Measurements from ENCODE around the gene RGPD5. TPM values are rescaled to one million over a fixed set of nuclear protein-coding genes. Genes with fewer than 3 reads are reported as not detected.
"Not testable (repeated sequence)": the region's sequence is repeated elsewhere in the genome, so short reads cannot be mapped to it uniquely, and the experiment has no call there.

Gene RGPD5
- total RNA-seq, 2 donors from 2014 or later = 11.3 to 14.9 TPM

GRCh38 chr2:109792659-109793058 is 1.4 kb upstream of the RGPD5 start:
- not testable (repeated sequence) for H3K27me3 ChIP-seq; H3K4me1 ChIP-seq; H3K9me3 ChIP-seq; H3K27ac ChIP-seq; DNase-seq (ENCODE audit: low spot score); H3K36me3 ChIP-seq; H3K4me3 ChIP-seq

DNA sequence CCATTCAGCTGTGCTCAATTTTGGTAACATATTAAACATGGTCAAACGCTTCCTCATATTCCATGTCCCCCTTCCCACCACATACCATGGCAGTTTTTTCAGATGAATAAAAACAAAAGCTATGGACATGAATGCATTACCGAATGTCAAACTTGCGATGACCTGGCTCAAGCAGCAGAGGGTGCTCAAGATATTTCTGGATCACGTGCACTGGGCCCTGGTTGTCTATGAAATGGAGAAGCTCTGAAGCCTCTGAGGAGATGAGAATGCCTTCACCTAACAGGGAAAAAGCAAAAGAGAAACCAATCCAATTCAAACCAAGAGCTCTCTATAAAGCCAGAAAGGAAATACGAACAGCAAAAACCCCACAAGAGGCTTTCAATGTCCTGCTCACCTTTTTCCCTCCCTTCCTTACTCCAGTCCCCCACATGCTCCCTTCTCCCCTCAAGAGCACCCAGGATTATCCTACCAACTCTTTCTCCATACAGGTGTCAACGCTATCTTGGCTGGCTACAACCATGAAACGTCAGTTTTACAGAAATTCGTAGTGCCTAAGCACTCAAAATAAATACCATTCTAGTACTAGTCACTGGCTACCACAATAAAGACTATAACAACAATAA is 77.1 kb downstream of the RGPD5 start:
- not testable (repeated sequence) for H3K9me3 ChIP-seq; DNase-seq (ENCODE audit: low spot score); H3K36me3 ChIP-seq; H3K27me3 ChIP-seq; H3K4me3 ChIP-seq; H3K4me1 ChIP-seq; H3K27ac ChIP-seq

- not testable (repeated sequence) for H3K36me3 ChIP-seq; DNase-seq (ENCODE audit: low spot score); H3K27me3 ChIP-seq; H3K9me3 ChIP-seq; H3K4me3 ChIP-seq; H3K27ac ChIP-seq; H3K4me1 ChIP-seq
Observed at GRCh38 chr2:109876625-109877024, 82.5 kb downstream of the RGPD5 start.

DNA sequence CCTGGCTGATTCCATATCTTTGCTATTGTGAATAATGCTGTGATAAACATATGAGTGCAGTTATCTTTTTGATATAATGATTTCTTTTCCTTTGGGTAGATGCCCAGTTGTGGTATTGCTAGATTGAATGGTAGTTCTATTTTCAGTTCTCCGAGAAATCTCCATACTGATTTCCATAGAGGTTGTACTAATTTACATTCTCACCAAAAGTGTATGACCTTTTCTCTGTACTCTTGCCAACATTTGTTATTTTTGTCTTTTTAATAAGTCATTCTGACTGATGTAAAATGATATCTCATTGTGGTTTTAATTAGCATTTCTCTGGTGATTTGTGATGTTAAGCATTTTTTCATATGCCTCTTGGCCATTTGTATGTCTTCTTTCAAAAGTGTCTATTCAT is 88.0 kb downstream of the RGPD5 start:
- H3K9me3 ChIP-seq; DNase-seq (ENCODE audit: low spot score); H3K27me3 ChIP-seq; H3K36me3 ChIP-seq; H3K27ac ChIP-seq; H3K4me3 ChIP-seq; H3K4me1 ChIP-seq: not testable (repeated sequence)

- not testable (repeated sequence) for DNase-seq (ENCODE audit: low spot score); H3K9me3 ChIP-seq; H3K27ac ChIP-seq; H3K4me1 ChIP-seq; H3K36me3 ChIP-seq; H3K4me3 ChIP-seq; H3K27me3 ChIP-seq
Observed at GRCh38 chr2:109888414-109888813, 94.3 kb downstream of the RGPD5 start.

DNA sequence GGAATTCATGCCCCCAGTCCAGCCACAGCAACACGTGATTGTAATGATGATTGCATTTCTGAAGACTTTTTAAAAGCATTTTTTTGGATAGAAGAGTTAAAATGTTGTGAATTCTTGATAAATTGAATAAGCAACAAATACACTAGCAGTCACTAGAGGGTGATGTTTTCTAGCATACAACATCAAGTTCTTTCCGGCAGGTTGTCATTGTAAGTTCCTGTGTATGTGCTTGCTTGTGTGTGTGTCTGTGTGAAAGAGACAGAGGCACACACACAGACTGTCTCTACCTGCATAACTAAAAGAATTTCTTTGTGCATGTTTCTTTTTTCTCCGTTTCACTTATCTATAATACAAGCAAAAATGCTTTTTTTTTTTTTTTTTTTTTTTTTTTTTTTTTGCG is 95.8 kb downstream of the RGPD5 start:
- not testable (repeated sequence) for H3K4me1 ChIP-seq; DNase-seq (ENCODE audit: low spot score); H3K27me3 ChIP-seq; H3K36me3 ChIP-seq; H3K4me3 ChIP-seq; H3K27ac ChIP-seq; H3K9me3 ChIP-seq

GRCh38 chr2:109891024-109891423 is 96.9 kb downstream of the RGPD5 start:
- H3K36me3 ChIP-seq, H3K9me3 ChIP-seq: not testable (repeated sequence)

GRCh38 chr2:109893736-109894135 is 99.6 kb downstream of the RGPD5 start:
- not testable (repeated sequence) for H3K4me1 ChIP-seq; H3K9me3 ChIP-seq; H3K4me3 ChIP-seq; DNase-seq (ENCODE audit: low spot score); H3K27me3 ChIP-seq; H3K27ac ChIP-seq; H3K36me3 ChIP-seq

More at GRCh38 chr2:109891024-109891423, 96.9 kb downstream of the RGPD5 start:
- H3K27ac ChIP-seq; H3K4me3 ChIP-seq; H3K4me1 ChIP-seq; H3K27me3 ChIP-seq; DNase-seq (ENCODE audit: low spot score): not testable (repeated sequence)

- not testable (repeated sequence) for H3K27ac ChIP-seq; H3K36me3 ChIP-seq; H3K4me3 ChIP-seq; H3K27me3 ChIP-seq; DNase-seq (ENCODE audit: low spot score); H3K4me1 ChIP-seq; H3K9me3 ChIP-seq
Observed at GRCh38 chr2:109894141-109894540, 100.0 kb downstream of the RGPD5 start.

- not testable (repeated sequence) for H3K4me1 ChIP-seq; H3K4me3 ChIP-seq; DNase-seq (ENCODE audit: low spot score); H3K36me3 ChIP-seq; H3K27ac ChIP-seq; H3K9me3 ChIP-seq; H3K27me3 ChIP-seq
Observed at GRCh38 chr2:109895090-109895869, 101.2 kb downstream of the RGPD5 start.

- not testable (repeated sequence) for DNase-seq (ENCODE audit: low spot score); H3K27me3 ChIP-seq; H3K4me3 ChIP-seq; H3K36me3 ChIP-seq; H3K4me1 ChIP-seq; H3K27ac ChIP-seq; H3K9me3 ChIP-seq
Observed at GRCh38 chr2:109896212-109896611, 102.1 kb downstream of the RGPD5 start.

GRCh38 chr2:109897769-109898461 is 103.8 kb downstream of the RGPD5 start:
- not testable (repeated sequence) for H3K27ac ChIP-seq; H3K4me1 ChIP-seq; H3K36me3 ChIP-seq; DNase-seq (ENCODE audit: low spot score); H3K4me3 ChIP-seq; H3K27me3 ChIP-seq; H3K9me3 ChIP-seq

- not testable (repeated sequence) for H3K36me3 ChIP-seq, H3K9me3 ChIP-seq
Observed at GRCh38 chr2:109898462-109899336, 104.6 kb downstream of the RGPD5 start, which contains the start of gene LIMS3. Gene LIMS3, plus strand, starts transcription at chr2:109898688. Its CDS starts 41 bp downstream, at chr2:109898729.

DNA sequence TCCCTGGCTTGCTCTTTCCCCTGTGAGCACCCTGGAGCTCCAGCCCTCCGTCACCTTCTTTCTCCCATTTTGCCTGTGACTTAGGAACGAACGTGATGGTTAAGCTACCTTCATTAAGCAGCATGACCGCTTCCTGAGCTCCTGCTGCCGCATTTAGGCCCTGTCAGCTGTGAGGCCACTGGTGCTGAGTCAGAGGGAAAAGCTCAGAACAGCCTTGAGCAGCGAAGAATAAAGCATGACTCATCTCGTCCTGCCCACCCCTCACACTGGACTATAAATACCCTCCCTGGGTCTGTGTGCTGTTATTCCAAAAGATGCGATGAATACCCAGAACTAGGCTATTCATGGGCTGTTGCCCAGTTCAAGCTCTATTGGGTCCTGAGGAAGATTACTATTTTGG is 111.7 kb downstream of the RGPD5 start:
- DNase-seq (ENCODE audit: low spot score); H3K4me1 ChIP-seq; H3K36me3 ChIP-seq; H3K27me3 ChIP-seq; H3K4me3 ChIP-seq; H3K9me3 ChIP-seq; H3K27ac ChIP-seq: not testable (repeated sequence)

More at GRCh38 chr2:109898462-109899336, 104.6 kb downstream of the RGPD5 start, which contains the start of gene LIMS3:
- H3K4me1 ChIP-seq; DNase-seq (ENCODE audit: low spot score); H3K4me3 ChIP-seq; H3K27ac ChIP-seq; H3K27me3 ChIP-seq: not testable (repeated sequence)
